ENCODE data around the gene CASP1. TPM values are rescaled to one million over a fixed set of nuclear protein-coding genes. Genes with fewer than 3 reads are reported as not detected.
"Not testable (repeated sequence)": the region's sequence is repeated elsewhere in the genome, so short reads cannot be mapped to it uniquely, and the experiment has no call there.

The CASP1 gene
- polyA plus RNA-seq, 3 donors: 3.4 to 5.9 (median 4.9) TPM

GRCh38 chr11:105051559-105051958 lies 16.6 kb upstream of the CASP1 start:
- DNase-seq (ENCODE audit: extremely low read depth in 1 of 11, low read depth in 9 of 11, low spot score in 4 of 11): no peak

DNA sequence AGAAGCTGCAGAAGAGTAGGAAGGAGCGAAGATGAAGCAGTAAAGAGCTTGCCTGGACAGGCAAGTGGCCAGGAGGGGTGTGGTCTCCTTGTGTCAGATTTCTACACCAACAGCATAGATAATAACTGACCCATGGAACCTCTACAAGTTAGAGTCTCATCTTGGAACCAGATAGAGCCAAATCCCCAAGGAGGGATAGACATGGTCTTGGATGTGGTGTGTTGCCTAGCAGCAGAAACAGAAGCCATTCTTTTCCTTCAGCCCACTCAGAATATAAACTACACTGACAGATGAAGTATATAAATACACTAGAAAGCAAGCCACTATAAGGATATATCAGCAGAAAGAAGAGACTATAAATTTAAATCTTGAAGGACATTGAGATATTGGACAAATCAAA lies 14.5 kb upstream of the CASP1 start:
- DNase-seq (ENCODE audit: extremely low read depth in 1 of 11, low read depth in 9 of 11, low spot score in 4 of 11): no peak

DNA sequence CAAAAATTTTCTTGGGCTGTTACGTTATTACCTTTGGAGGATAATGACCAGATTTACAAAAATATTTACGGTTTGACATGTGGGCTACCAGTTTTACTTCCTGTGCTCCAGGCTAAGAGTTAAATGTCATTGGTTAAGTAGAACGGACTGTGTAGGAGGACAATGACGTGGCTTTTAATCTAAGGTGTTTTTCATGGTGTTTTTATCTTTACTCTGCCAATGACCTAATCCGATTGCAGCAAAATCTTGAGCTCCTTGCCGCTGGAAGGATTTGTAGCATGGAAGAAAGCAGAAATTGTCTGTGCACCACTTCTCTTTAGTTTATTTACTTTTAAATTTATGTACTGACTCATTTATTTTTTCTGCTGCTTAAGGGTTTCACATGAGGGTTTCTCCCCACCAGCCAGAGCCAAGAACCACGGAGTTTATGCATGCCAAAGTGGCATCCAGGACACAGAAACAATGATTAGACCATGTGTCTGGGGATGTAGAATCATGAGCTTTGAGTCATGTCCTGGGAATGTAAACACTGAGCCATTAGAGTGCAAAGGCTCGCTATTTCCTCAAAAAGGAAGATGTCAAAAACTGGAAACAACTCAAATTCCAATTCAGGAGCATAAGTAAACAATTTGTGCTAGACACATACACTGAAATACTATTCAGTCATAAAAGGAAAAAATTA lies 12.1 kb upstream of the CASP1 start:
- no peak for DNase-seq (ENCODE audit: extremely low read depth in 1 of 11, low read depth in 9 of 11, low spot score in 4 of 11)

DNA sequence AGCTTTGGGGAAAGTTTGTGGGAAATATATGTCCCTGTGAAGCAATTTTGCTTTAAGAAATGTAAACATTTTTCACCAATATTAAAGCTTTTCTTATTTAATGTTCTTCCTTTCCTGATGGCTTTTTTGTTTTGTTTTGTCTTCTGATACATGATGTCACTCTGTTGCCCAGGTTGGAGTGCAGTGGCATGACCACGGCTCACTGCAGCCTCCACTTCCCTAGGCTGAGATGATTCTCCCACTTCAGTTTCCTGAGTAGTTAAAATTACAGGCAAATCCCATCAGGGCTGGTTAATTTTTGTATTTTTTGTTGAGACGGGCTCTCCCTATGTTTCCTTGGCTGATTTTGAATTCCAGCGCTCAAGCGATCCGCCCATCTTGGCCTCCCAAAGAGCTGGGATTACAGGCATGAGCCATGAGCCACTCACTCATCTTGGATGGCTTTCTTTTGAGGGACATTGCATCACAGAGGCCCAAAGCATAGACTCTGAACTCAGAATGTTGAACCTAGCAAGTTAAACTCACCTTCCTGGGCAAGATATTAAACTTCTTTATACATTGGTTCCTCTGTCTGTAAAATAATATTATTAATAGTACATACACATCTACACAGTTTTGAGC lies 10.8 kb upstream of the CASP1 start:
- no peak for DNase-seq (ENCODE audit: extremely low read depth in 1 of 11, low read depth in 9 of 11, low spot score in 4 of 11)

DNA sequence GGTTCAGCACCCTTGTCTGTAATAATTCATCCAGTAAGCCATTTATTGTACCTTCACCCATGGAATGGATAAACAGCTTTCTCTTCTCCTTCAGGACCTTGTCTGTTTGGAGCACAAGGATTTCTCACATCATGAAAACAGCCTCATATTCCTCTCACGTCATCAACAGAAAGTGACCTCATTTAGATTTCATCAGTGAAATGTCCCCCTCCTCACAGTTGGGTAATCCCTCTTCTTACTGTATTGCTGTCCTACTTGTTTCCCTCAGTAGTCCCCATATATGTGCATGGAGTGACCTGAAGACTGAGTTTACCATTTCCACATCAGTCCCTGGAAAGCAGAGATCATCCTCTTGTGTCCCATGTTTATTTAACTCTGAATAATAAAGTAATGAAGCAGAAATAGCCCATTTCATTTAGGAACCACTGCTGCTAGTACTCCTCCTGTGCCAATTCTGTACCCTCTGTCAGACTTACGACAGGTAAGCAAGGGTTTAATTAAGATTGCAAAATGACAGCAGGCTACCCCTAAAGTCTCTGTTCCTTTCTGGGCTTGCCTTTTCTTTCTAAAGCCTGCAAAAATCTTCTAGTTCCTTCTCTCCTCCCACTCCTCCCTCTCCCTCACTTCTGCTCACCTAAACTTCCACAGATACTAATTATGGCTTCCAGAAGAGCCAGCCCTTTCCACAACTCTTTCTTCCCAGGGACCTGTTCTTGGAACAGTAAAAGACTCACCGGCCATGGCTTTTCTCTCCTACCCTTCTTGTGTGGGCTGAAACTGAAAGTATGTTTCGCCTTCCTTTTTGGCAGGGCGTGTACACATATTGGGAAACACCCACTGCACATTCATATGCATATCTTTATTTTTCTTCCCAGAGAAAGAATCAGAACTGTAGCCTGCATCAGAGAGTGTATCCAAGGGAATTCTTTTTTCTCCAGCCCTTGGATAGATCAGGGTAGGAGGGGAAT lies 9.9 kb upstream of the CASP1 start, which contains the start of gene CARD16:
Gene CARD16, minus strand, starts transcription at position 779 of the 968 bp plus-strand sequence. Its CDS starts 38 bp downstream, at position 741.
- not testable (repeated sequence) for DNase-seq (ENCODE audit: extremely low read depth in 1 of 11, low read depth in 9 of 11, low spot score in 4 of 11)

GRCh38 chr11:105042178-105042577 lies 7.2 kb upstream of the CASP1 start:
- DNase-seq (ENCODE audit: extremely low read depth in 1 of 11, low read depth in 9 of 11, low spot score in 4 of 11): no peak

DNA sequence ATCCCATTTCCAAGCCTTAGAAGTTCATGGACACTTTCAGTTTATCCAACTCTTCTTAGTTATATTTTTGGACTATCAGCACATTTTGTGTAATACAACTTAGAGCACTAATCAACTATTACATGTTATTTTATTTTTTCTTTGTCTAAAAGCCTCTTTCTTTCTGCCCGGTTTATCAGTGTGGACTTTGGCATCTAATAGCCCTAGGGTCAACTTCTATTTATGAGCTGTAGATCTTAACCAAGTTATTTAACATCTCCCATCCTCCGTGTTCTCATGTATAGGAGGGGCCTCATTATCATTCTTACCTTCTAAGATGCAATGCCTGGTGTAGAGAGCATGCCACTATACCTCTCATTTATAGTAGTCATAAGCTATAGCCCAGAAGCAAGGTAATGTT lies 5.8 kb upstream of the CASP1 start:
- DNase-seq (ENCODE audit: extremely low read depth in 1 of 11, low read depth in 9 of 11, low spot score in 4 of 11): no peak

GRCh38 chr11:105034388-105034787 lies 556 bp downstream of the CASP1 start:
- DNase-seq (ENCODE audit: extremely low read depth in 1 of 11, low read depth in 9 of 11, low spot score in 4 of 11): not testable (repeated sequence)

DNA sequence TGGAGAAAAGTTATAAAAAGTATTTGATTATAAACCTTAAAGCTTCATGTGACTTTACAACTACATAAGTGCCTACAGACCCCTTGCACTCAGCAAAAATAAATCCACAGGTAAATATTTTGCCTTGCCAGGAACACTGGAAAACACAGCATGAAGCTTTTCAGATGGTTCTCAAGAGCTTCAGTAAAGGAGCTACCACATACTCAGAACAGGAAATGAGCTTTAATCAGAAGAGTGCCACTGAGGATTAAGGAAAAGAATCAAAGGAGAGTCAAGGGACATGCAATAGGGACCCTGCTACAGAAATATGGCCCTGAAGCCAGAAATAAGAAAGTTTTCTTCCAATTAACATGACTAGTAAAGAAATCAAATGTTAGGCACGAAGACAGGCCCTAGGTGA lies 1.2 kb downstream of the CASP1 start:
- DNase-seq (ENCODE audit: extremely low read depth in 1 of 11, low read depth in 9 of 11, low spot score in 4 of 11): no peak

DNA sequence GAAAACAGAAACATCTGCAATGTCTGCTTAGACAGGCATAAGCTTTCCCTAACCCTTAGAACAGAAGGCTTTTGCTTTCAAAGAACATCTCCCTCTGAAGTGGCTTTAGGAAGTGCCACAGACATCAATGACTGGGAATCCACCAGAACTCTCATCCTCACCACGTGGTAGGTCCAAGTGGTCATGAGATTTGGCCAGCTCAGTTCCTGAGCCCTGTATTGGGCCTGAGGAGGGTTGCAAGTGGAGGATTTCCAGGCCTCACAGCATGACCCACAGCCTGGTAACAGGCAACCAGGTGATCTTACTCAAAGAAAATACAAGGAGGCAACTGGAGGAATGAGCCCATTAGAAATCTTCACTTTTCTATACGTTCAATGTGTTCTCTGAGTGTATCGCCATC lies 1.6 kb downstream of the CASP1 start:
- no peak for DNase-seq (ENCODE audit: extremely low read depth in 1 of 11, low read depth in 9 of 11, low spot score in 4 of 11)

DNA sequence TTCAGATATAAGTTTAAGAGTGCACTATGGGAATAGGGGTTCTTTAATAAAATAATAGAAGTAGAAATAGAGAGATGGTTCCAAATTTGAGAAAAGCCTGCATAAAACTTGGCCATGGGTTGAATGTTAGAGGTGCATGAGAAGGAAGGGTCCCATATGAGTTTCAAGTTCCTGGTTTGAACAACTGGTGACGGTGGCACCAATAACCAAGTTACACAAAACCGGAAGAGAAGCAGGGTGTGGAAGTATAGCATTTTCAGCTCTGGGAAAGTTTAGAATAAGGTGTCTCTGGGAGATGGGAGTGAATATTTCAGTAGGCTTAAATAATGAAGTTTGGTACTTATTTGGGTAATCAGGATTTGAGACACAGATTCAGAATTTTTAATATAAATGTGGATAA lies 2.4 kb downstream of the CASP1 start:
- no peak for DNase-seq (ENCODE audit: extremely low read depth in 1 of 11, low read depth in 9 of 11, low spot score in 4 of 11)

DNA sequence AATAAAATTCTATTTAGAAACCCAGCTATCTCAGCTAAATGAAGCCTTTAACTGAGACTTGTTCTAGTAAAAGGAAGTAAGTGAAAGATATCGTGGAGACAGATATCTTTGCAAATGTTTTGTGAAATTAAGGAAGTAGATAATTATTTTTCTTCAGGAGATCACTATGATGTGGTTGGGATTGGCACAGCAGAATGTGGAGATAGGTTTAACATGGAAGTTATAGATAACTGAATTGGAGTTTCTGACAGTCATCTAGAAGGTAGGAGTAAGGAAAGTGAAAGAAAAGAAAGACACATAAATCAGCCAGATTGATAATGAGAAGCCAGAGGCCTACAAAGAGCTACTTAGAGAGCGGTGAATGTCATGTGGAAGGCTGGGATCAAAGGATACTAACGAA lies 7.3 kb downstream of the CASP1 start:
- no peak for DNase-seq (ENCODE audit: extremely low read depth in 1 of 11, low read depth in 9 of 11, low spot score in 4 of 11)

DNA sequence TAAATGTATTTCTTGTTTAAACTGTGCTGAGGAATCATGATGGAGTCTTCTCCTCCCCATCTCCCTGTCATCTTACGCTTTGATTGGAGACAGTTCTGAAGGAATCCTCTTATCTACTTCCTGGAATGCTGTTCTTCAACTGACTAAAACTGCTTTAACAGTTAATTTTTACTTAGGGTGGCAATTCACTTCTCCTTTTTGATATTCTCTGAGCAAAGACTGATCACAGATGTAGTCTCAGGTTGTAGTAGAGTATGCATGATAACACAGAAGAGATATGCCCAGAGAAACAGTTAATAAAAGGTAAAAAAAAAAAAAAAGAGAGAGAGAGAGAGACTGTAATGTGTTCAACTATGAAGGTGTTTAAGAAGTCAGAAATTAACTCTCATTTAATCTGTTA lies 10.6 kb downstream of the CASP1 start:
- DNase-seq (ENCODE audit: extremely low read depth in 1 of 11, low read depth in 9 of 11, low spot score in 4 of 11): no peak

- DNase-seq (ENCODE audit: extremely low read depth in 1 of 11, low read depth in 9 of 11, low spot score in 4 of 11): no peak
These were observed 11.9 kb downstream of the CASP1 start, which contains the start of gene CASP5 for GRCh38 chr11:105023003-105023402. Gene CASP5 (minus strand): TSS chr11:105023168. CDS start chr11:105023136, 32 bp downstream.

DNA sequence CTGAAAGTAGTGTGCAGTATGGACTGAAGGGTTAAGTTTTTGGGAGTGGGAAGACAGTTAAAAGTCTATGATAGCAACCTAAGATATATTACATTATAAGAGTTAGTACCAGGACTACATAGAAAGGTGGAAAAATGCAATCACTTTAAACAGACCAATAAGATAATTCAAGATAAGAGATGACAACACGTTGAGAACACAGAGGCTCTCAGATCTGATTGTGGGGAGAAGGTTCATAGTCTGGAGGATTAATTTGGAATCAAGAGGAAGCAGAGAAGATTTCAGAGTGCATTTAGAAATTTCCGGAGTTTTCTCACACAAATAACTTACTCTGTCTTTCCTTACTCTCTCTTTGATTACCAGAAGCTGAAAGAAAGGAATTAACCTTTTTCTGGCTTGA lies 12.4 kb downstream of the CASP1 start:
- DNase-seq (ENCODE audit: extremely low read depth in 1 of 11, low read depth in 9 of 11, low spot score in 4 of 11): no peak

GRCh38 chr11:105007463-105007862 lies 27.5 kb downstream of the CASP1 start:
- DNase-seq (ENCODE audit: extremely low read depth in 1 of 11, low read depth in 9 of 11, low spot score in 4 of 11): no peak

- DNase-seq (ENCODE audit: extremely low read depth in 1 of 11, low read depth in 9 of 11, low spot score in 4 of 11): no peak
These were observed 29.5 kb downstream of the CASP1 start for GRCh38 chr11:105005451-105005845.

GRCh38 chr11:105004021-105004420 lies 30.9 kb downstream of the CASP1 start:
- no peak for DNase-seq (ENCODE audit: extremely low read depth in 1 of 11, low read depth in 9 of 11, low spot score in 4 of 11)

- no peak for DNase-seq (ENCODE audit: extremely low read depth in 1 of 11, low read depth in 9 of 11, low spot score in 4 of 11)
These were observed 31.8 kb downstream of the CASP1 start for GRCh38 chr11:105003151-105003550.

GRCh38 chr11:105000797-105001196 lies 34.1 kb downstream of the CASP1 start:
- DNase-seq (ENCODE audit: extremely low read depth in 1 of 11, low read depth in 9 of 11, low spot score in 4 of 11): no peak
